HepG2 (cell line): ENCODE data around the gene EDEM3. TPM values are rescaled to one million over a fixed set of nuclear protein-coding genes. Genes with fewer than 3 reads are reported as not detected.

ENCODE experiments used
- ATAC-seq: fragments of 200-7000 bp; cut with Tn5 transposase; 3 replicates; pipeline ENCODE4 v1.9.1; 2020; ENCODE audit warnings: mild to moderate bottlenecking, moderate library complexity
- BruUV-seq: library from RNA; stranded (reverse); fragments of 400-500 nt; replicated peaks from 2 replicates; lab custom pipeline; 2021; lab: Mats Ljungman, UMichigan
- CTCF ChIA-PET: fragments of 300-600 bp; formaldehyde crosslinking; extraction: SDS; loops from one replicate; lab custom pipeline; 2021; ENCODE audit warnings: low total read pairs, inconsistent platforms, low intra/inter-chr PET ratio; lab: Yijun Ruan, JAX
- POLR2A ChIA-PET: fragments of 350-600 bp; sonication (Branson Sonifier 250); formaldehyde crosslinking; loops from one replicate; lab custom pipeline; 2020; ENCODE audit warnings: antibody characterized with exemption, inconsistent platforms; lab: Yijun Ruan, JAX
- DNase-seq: peaks from one replicate; pipeline ENCODE4 v3.0.0-alpha.2; 2015; ENCODE audit warnings: low spot score
- FAIRE-seq: peaks from 3 replicates; lab custom pipeline; 2011; peaks lifted over from hg19 to GRCh38; lab: Jason Lieb, UNC
- H2AFZ ChIP-seq: one replicate; pipeline ENCODE4 v1.6.1; 2011; ENCODE audit warnings: low read length, inconsistent platforms
- H3K27ac ChIP-seq: fragments of 300-600 bp; 3 replicates; pipeline ENCODE4 v1.8.0; 2011; ENCODE audit warnings: mixed run types, mild to moderate bottlenecking, mixed read lengths, low read length, inconsistent platforms; ENCODE audit not compliant: insufficient read depth; ENCODE audit errors: extremely low read length
- H3K27me3 ChIP-seq, 2 experiments: fragments of 200-600 bp in 1 of 2; 2 replicates in 1 of 2; 3 replicates in 1 of 2; pipeline versions ENCODE4 v1.6.0 to v1.8.0; 2011; ENCODE audit warnings: low read length in 2 of 2, mild to moderate bottlenecking in 2 of 2, moderate library complexity in 2 of 2, inconsistent platforms in 1 of 2; ENCODE audit not compliant: insufficient read depth in 2 of 2, control insufficient read depth in 1 of 2
- H3K36me3 ChIP-seq, 2 experiments: fragments of 200-600 bp in 1 of 2; replicated peaks in 1 of 2; 2 replicates in 1 of 2; 3 replicates in 1 of 2; pipeline versions ENCODE4 v1.5.1 to v1.8.0; 2011; ENCODE audit warnings: low read length in 2 of 2, inconsistent platforms in 1 of 2; ENCODE audit not compliant: insufficient read depth in 2 of 2, control insufficient read depth in 1 of 2
- H3K4me1 ChIP-seq: 2 replicates; pipeline ENCODE4 v1.5.1; 2012; ENCODE audit warnings: low read length, inconsistent platforms; ENCODE audit not compliant: insufficient read depth
- H3K4me2 ChIP-seq: 2 replicates; pipeline ENCODE4 v1.6.0; 2011; ENCODE audit warnings: low read depth, low read length, inconsistent platforms
- H3K4me3 ChIP-seq, 3 experiments: fragments of 200-600 bp in 1 of 3; sonication (generic), shearing (Covaris generic) in 1 of 3; replicated peaks in 1 of 3; 2 replicates each; pipeline ENCODE4 v1.5.1; 2011 to 2016; ENCODE audit warnings: low read length in 3 of 3, inconsistent platforms in 2 of 3, low read depth in 2 of 3, mild to moderate bottlenecking in 2 of 3, control low read depth in 1 of 3, mixed read lengths in 1 of 3; ENCODE audit not compliant: insufficient read depth in 1 of 3
- H3K79me2 ChIP-seq: one replicate; pipeline ENCODE4 v1.6.1; 2011; ENCODE audit warnings: low read length, inconsistent platforms; ENCODE audit not compliant: insufficient read depth
- H3K9ac ChIP-seq: 2 replicates; pipeline ENCODE4 v1.6.0; 2011; ENCODE audit warnings: mild to moderate bottlenecking, low read depth, low read length, inconsistent platforms; ENCODE audit not compliant: insufficient read depth
- H3K9me3 ChIP-seq: 2 replicates; pipeline ENCODE4 v1.5.1; 2012; ENCODE audit warnings: mild to moderate bottlenecking, low read length
- H4K20me1 ChIP-seq: 2 replicates; pipeline ENCODE4 v1.6.0; 2011; ENCODE audit warnings: inconsistent platforms, mild to moderate bottlenecking, low read length, moderate library complexity; ENCODE audit not compliant: insufficient read depth
- HMGA1 ChIP-seq: sonication (generic); formaldehyde crosslinking; conservative IDR thresholded peaks from 2 replicates; pipeline ENCODE4 v1.4.0; 2020; ENCODE audit warnings: missing genetic modification reagents
- KDM6A ChIP-seq: IDR thresholded peaks from 2 replicates; pipeline ENCODE4 v1.6.1; 2016; ENCODE audit warnings: low read depth
- PAF1 ChIP-seq: IDR thresholded peaks from 2 replicates; pipeline ENCODE4 v1.6.1; 2016; ENCODE audit warnings: missing genetic modification reagents, missing compliant biosample characterization
- SATB2 ChIP-seq: sonication (generic); formaldehyde crosslinking; IDR thresholded peaks from 2 replicates; pipeline ENCODE4 v1.5.0; 2020; ENCODE audit warnings: missing genetic modification reagents
- SP4 ChIP-seq: sonication (generic); formaldehyde crosslinking; IDR thresholded peaks from 2 replicates; pipeline ENCODE4 v1.8.1; 2023; ENCODE audit warnings: mild to moderate bottlenecking, missing genetic modification reagents
- SP5 ChIP-seq: IDR thresholded peaks from 2 replicates; pipeline ENCODE4 v1.6.1; 2016; ENCODE audit warnings: low read depth, borderline replicate concordance
- YEATS2 ChIP-seq: sonication (generic); formaldehyde crosslinking; IDR thresholded peaks from 2 replicates; pipeline ENCODE4 v1.4.0; 2020; ENCODE audit warnings: missing genetic modification reagents, borderline replicate concordance
- ZNF451 ChIP-seq: sonication (generic); formaldehyde crosslinking; IDR thresholded peaks from 2 replicates; pipeline ENCODE4 v1.5.0; 2020; ENCODE audit warnings: mild to moderate bottlenecking, missing genetic modification reagents
- ZNF552 ChIP-seq: sonication (generic); formaldehyde crosslinking; IDR thresholded peaks from 2 replicates; pipeline ENCODE4 v1.9.0; 2022; ENCODE audit warnings: missing genetic modification reagents, mild to moderate bottlenecking, borderline replicate concordance
- ZNF850 ChIP-seq: sonication (generic); formaldehyde crosslinking; conservative IDR thresholded peaks from 2 replicates; pipeline ENCODE4 v1.9.0; 2021; ENCODE audit warnings: mild to moderate bottlenecking, missing genetic modification reagents
- WGBS: methylation state at CpG from one replicate; pipeline ENCODE4 v1.1.6; 2017; ENCODE audit warnings: low lambda C conversion rate; 5-methylcytosine and 5-hydroxymethylcytosine counted together
- in situ Hi-C: cut with HindIII; loops from 2 replicates; pipeline ENCODE4 v1.10.0; 2017; ENCODE audit warnings: low pct_unique_long_range_greater_than_20kb; ENCODE audit not compliant: extremely low pct_ligation_motif_present
- intact Hi-C: fragments of 100-400 bp; cut with micrococcal nuclease; formaldehyde crosslinking; loops from one replicate; pipeline ENCODE4 v1.10.0; 2022; ENCODE audit not compliant: unreplicated experiment
- polyA plus RNA-seq, 8 experiments: library from polyadenylated mRNA; depleted of rRNA in 3 of 8; stranded (reverse) in 7 of 8; unstranded in 1 of 8; fragments of >200 nt; fragmentation: Illumina TruSeq in 4 of 8; extraction: Trizol in 4 of 8; gene quantifications; 2 replicates each; pipeline versions ENCODE4 v1.2.1 to v1.2.3, GENCODE V29; 2011 to 2016; ENCODE audit warnings: low read depth in 4 of 8, missing spikeins in 1 of 8, mixed read lengths in 1 of 8; ENCODE audit not compliant: insufficient read depth in 1 of 8
- total RNA-seq, 5 experiments: library from RNA; depleted of rRNA; stranded (reverse); fragments of >200 nt; fragmentation: Illumina TruSeq; extraction: Trizol; gene quantifications; 2 replicates each; pipeline ENCODE4 v1.2.3, GENCODE V29; 2016; ENCODE audit warnings: low read depth in 1 of 5
- TF ChIP-seq, protein P1 (sequence below): sonication (generic); formaldehyde crosslinking; IDR thresholded peaks from 2 replicates; pipeline ENCODE4 v1.8.1; 2022; ENCODE audit warnings: mild to moderate bottlenecking, missing genetic modification reagents
- TF ChIP-seq, protein P2 (sequence below): sonication (generic); formaldehyde crosslinking; IDR thresholded peaks from 2 replicates; pipeline ENCODE4 v1.5.1; 2020; ENCODE audit warnings: missing genetic modification reagents, mild to moderate bottlenecking, borderline replicate concordance

EDEM3 gene
- total and polyA plus RNA-seq, 2 of the 13 experiments (the other 11 are each of a cell fraction or from before 2014, with no cell fraction given): 13.1 to 18.2 TPM

DNA sequence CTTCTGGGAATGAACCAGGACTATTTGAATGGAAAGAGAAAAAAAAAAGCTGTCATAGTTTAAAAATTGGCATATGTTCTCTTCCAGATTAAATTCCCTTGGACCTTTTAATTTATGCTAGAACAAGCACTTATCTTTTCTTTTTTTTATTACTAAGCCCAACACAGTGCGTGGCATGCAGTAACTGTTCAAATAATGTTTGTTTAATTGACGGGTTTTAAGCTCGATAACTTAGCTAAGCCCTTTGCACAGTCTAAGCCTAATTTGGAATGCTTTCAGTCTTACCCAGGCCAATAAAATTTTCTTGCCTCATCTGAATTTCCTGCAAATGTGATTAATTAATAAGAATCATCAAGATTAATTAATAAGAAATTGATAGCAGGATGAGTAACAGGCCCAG lies 39.3 kb upstream of the EDEM3 start:
- POLR2A ChIA-PET: no interaction called here
- BruUV-seq: no TSS peak
- Histone ChIP-seq H3K79me2 (no peaks in the 10 kb centered on the region), H3K4me1 (peaks cover 21% of the 10 kb centered on the region), H3K4me2 (no peak overlapping the region), H3K27me3 (no peaks in the 10 kb centered on the region), H4K20me1 (no peaks in the 10 kb centered on the region), H3K4me3 (no peak overlapping the region), H3K9me3 (no peaks in the 10 kb centered on the region), H3K9ac (no peak overlapping the region), H3K27ac (no peak overlapping the region), H3K36me3 (no peaks in the 10 kb centered on the region), H2AFZ (no peak overlapping the region)
- ATAC-seq (no peak), DNase-seq (no peak), FAIRE-seq (no peak)
- WGBS: 79% methylated on average over 3 of the region's 3 CpGs
- intact Hi-C loops: no loop called here
- in situ Hi-C loops: no loop called here
- CTCF ChIA-PET: no interaction called here
- TF ChIP-seq ZNF850 (CRISPR knock-in tag) (no peak), SATB2 (CRISPR knock-in tag) (no peak), ZNF451 (CRISPR knock-in tag) (no peak), HMGA1 (CRISPR knock-in tag) (no peak), KDM6A (CRISPR knock-in tag) (no peak), PAF1 (CRISPR knock-in tag) (no peak), ZNF552 (CRISPR knock-in tag) (no peak), SP4 (CRISPR knock-in tag) (no peak), SP5 (CRISPR knock-in tag) (no peak), YEATS2 (CRISPR knock-in tag) (no peak)
- TF ChIP-seq, protein P1, sequence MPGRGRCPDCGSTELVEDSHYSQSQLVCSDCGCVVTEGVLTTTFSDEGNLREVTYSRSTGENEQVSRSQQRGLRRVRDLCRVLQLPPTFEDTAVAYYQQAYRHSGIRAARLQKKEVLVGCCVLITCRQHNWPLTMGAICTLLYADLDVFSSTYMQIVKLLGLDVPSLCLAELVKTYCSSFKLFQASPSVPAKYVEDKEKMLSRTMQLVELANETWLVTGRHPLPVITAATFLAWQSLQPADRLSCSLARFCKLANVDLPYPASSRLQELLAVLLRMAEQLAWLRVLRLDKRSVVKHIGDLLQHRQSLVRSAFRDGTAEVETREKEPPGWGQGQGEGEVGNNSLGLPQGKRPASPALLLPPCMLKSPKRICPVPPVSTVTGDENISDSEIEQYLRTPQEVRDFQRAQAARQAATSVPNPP (CRISPR knock-in tag): no peak
- TF ChIP-seq, protein P2, sequence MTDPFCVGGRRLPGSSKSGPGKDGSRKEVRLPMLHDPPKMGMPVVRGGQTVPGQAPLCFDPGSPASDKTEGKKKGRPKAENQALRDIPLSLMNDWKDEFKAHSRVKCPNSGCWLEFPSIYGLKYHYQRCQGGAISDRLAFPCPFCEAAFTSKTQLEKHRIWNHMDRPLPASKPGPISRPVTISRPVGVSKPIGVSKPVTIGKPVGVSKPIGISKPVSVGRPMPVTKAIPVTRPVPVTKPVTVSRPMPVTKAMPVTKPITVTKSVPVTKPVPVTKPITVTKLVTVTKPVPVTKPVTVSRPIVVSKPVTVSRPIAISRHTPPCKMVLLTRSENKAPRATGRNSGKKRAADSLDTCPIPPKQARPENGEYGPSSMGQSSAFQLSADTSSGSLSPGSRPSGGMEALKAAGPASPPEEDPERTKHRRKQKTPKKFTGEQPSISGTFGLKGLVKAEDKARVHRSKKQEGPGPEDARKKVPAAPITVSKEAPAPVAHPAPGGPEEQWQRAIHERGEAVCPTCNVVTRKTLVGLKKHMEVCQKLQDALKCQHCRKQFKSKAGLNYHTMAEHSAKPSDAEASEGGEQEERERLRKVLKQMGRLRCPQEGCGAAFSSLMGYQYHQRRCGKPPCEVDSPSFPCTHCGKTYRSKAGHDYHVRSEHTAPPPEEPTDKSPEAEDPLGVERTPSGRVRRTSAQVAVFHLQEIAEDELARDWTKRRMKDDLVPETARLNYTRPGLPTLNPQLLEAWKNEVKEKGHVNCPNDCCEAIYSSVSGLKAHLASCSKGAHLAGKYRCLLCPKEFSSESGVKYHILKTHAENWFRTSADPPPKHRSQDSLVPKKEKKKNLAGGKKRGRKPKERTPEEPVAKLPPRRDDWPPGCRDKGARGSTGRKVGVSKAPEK (CRISPR knock-in tag): no peak
